B cell (primary cell): Measurements from ENCODE around the gene CEPT1.

ENCODE experiments used
- CTCF ChIP-seq: fragments of 200-600 bp; IDR thresholded peaks from one replicate; pipeline ENCODE4 v1.8.0; 2022; ENCODE audit warnings: antibody characterized with exemption, mild to moderate bottlenecking
- EZH2 ChIP-seq: IDR thresholded peaks from 2 replicates; pipeline ENCODE4 v1.6.1; 2012; ENCODE audit warnings: borderline replicate concordance, low read depth, mild to moderate bottlenecking, moderate library complexity, low read length; ENCODE audit not compliant: insufficient read depth, poor library complexity, severe bottlenecking

- no peak for TF ChIP-seq CTCF
- no peak for TF ChIP-seq EZH2
These were observed 36.7 kb downstream of the CEPT1 start for GRCh38 chr1:111176678-111177077.
